WTC11 (cell line): ENCODE data around the gene RAMAC. TPM values are rescaled to one million over a fixed set of nuclear protein-coding genes. Genes with fewer than 3 reads are reported as not detected.
"Not testable (repeated sequence)": the region's sequence is repeated elsewhere in the genome, so short reads cannot be mapped to it uniquely, and the experiment has no call there.

Experiments
- ATAC-seq: fragments of 200-7000 bp; cut with Tn5 transposase; 2 replicates; pipeline ENCODE4 v1.10.0; 2021; ENCODE audit warnings: mild to moderate bottlenecking, moderate library complexity
- CTCF ChIA-PET: fragments of 300-600 bp; sonication (Branson Sonifier 250); formaldehyde crosslinking; loops from one replicate; lab custom pipeline; 2021; ENCODE audit warnings: antibody characterized with exemption; lab: Charles Lee
- POLR2A ChIA-PET: fragments of 350-600 bp; sonication (Branson Sonifier 250); formaldehyde crosslinking; loops from one replicate; lab custom pipeline; 2021; ENCODE audit warnings: antibody characterized with exemption; lab: Charles Lee
- DNase-seq: peaks from one replicate; pipeline ENCODE4 v3.0.0; 2021; ENCODE audit warnings: low spot score
- H3K27ac Mint-ChIP-seq: 2 replicates; pipeline ENCODE4 v1.8.0; 2021; ENCODE audit warnings: mixed read lengths
- H3K27me3 Mint-ChIP-seq: 2 replicates; pipeline ENCODE4 v1.8.0; 2021; ENCODE audit warnings: low read depth, mild to moderate bottlenecking, moderate library complexity, mixed read lengths
- H3K36me3 Mint-ChIP-seq: 2 replicates; pipeline ENCODE4 v1.8.0; 2021; ENCODE audit warnings: mixed read lengths
- H3K4me1 Mint-ChIP-seq: 2 replicates; pipeline ENCODE4 v1.8.0; 2022; ENCODE audit warnings: mixed read lengths
- H3K4me3 Mint-ChIP-seq: 2 replicates; pipeline ENCODE4 v1.8.0; 2021; ENCODE audit warnings: mild to moderate bottlenecking, moderate library complexity, mixed read lengths
- H3K9me3 Mint-ChIP-seq: 2 replicates; pipeline ENCODE4 v1.8.0; 2021; ENCODE audit warnings: mixed read lengths
- ATF1 ChIP-seq: sonication (generic); formaldehyde crosslinking; IDR thresholded peaks from 2 replicates; pipeline ENCODE4 v1.8.1; 2023; ENCODE audit warnings: mild to moderate bottlenecking, moderate library complexity, missing genetic modification reagents
- CREM ChIP-seq: sonication (generic); formaldehyde crosslinking; IDR thresholded peaks from 2 replicates; pipeline ENCODE4 v1.8.1; 2022; ENCODE audit warnings: mild to moderate bottlenecking, missing genetic modification reagents, moderate library complexity
- ETV6 ChIP-seq: sonication (generic); formaldehyde crosslinking; IDR thresholded peaks from 2 replicates; pipeline ENCODE4 v1.8.1; 2022; ENCODE audit warnings: mild to moderate bottlenecking, missing genetic modification reagents
- GABPB1 ChIP-seq: sonication (generic); formaldehyde crosslinking; IDR thresholded peaks from 2 replicates; pipeline ENCODE4 v1.8.1; 2023; ENCODE audit warnings: mild to moderate bottlenecking, missing genetic modification reagents
- GTF2I ChIP-seq: fragments of 250-450 bp; sonication (Bioruptor Pico); conservative IDR thresholded peaks from 2 replicates; pipeline ENCODE4 v1.4.0; 2021; ENCODE audit warnings: mild to moderate bottlenecking
- IRF2 ChIP-seq: sonication (generic); formaldehyde crosslinking; IDR thresholded peaks from 2 replicates; pipeline ENCODE4 v1.8.0; 2022; ENCODE audit warnings: low read depth, missing genetic modification reagents, borderline replicate concordance
- MYBL2 ChIP-seq: sonication (generic); formaldehyde crosslinking; IDR thresholded peaks from 2 replicates; pipeline ENCODE4 v1.8.1; 2023; ENCODE audit warnings: mild to moderate bottlenecking, moderate library complexity, missing genetic modification reagents
- NFE2L1 ChIP-seq: sonication (generic); formaldehyde crosslinking; IDR thresholded peaks from 2 replicates; pipeline ENCODE4 v1.8.1; 2023; ENCODE audit warnings: missing genetic modification reagents
- NR1H2 ChIP-seq: sonication (generic); formaldehyde crosslinking; IDR thresholded peaks from 2 replicates; pipeline ENCODE4 v1.9.0; 2021; ENCODE audit warnings: mild to moderate bottlenecking, moderate library complexity, missing genetic modification reagents
- NR2C2 ChIP-seq: sonication (generic); formaldehyde crosslinking; IDR thresholded peaks from 2 replicates; pipeline ENCODE4 v1.8.0; 2022; ENCODE audit warnings: mild to moderate bottlenecking, missing genetic modification reagents
- NR3C1 ChIP-seq: sonication (generic); formaldehyde crosslinking; conservative IDR thresholded peaks from 2 replicates; pipeline ENCODE4 v1.8.1; 2023; ENCODE audit warnings: low read depth, mild to moderate bottlenecking, missing genetic modification reagents
- PRRX2 ChIP-seq: fragments of 250-450 bp; sonication (Bioruptor Pico); IDR thresholded peaks from 2 replicates; pipeline ENCODE4 v1.8.0; 2021; ENCODE audit warnings: mild to moderate bottlenecking
- SOX15 ChIP-seq: fragments of 250-450 bp; sonication (Bioruptor Pico); IDR thresholded peaks from 2 replicates; pipeline ENCODE4 v1.9.0; 2021; ENCODE audit warnings: mild to moderate bottlenecking
- ZNF671 ChIP-seq: fragments of 250-450 bp; sonication (Bioruptor Pico); IDR thresholded peaks from 2 replicates; pipeline ENCODE4 v1.8.0; 2021; ENCODE audit warnings: mild to moderate bottlenecking
- total RNA-seq: library from RNA; stranded (reverse); gene quantifications from 3 replicates; pipeline ENCODE4 v1.2.3, GENCODE V29; 2021
- TF ChIP-seq, protein P1 (sequence below): sonication (generic); formaldehyde crosslinking; conservative IDR thresholded peaks from 2 replicates; pipeline ENCODE4 v1.8.1; 2022; ENCODE audit warnings: mild to moderate bottlenecking, missing genetic modification reagents
- TF ChIP-seq, protein P2 (sequence below): fragments of 250-450 bp; sonication (Bioruptor Pico); IDR thresholded peaks from 2 replicates; pipeline ENCODE4 v2.1.2; 2022; ENCODE audit warnings: mild to moderate bottlenecking, moderate library complexity
- TF ChIP-seq, protein P3 (sequence below): fragments of 250-450 bp; sonication (Bioruptor Pico); IDR thresholded peaks from 2 replicates; pipeline ENCODE4 v1.9.0; 2021; ENCODE audit warnings: mild to moderate bottlenecking
- TF ChIP-seq, protein P4 (sequence below): sonication (generic); formaldehyde crosslinking; IDR thresholded peaks from 2 replicates; pipeline ENCODE4 v1.8.1; 2022; ENCODE audit warnings: low read depth, missing genetic modification reagents, borderline replicate concordance
- TF ChIP-seq, protein P5 (sequence below): sonication (generic); formaldehyde crosslinking; IDR thresholded peaks from 2 replicates; pipeline ENCODE4 v1.8.0; 2022; ENCODE audit warnings: mild to moderate bottlenecking, missing genetic modification reagents
- TF ChIP-seq, protein P6 (sequence below): fragments of 250-450 bp; sonication (Bioruptor Pico); IDR thresholded peaks from 2 replicates; pipeline ENCODE4 v1.9.0; 2021; ENCODE audit warnings: mild to moderate bottlenecking
- TF ChIP-seq, protein P7 (sequence below): fragments of 200-600 bp; IDR thresholded peaks from 2 replicates; pipeline ENCODE4 v1.8.0; 2022; ENCODE audit warnings: antibody characterized with exemption

The RAMAC gene
- total RNA-seq, 1 experiment from 2014 or later: 26.6 TPM

DNA sequence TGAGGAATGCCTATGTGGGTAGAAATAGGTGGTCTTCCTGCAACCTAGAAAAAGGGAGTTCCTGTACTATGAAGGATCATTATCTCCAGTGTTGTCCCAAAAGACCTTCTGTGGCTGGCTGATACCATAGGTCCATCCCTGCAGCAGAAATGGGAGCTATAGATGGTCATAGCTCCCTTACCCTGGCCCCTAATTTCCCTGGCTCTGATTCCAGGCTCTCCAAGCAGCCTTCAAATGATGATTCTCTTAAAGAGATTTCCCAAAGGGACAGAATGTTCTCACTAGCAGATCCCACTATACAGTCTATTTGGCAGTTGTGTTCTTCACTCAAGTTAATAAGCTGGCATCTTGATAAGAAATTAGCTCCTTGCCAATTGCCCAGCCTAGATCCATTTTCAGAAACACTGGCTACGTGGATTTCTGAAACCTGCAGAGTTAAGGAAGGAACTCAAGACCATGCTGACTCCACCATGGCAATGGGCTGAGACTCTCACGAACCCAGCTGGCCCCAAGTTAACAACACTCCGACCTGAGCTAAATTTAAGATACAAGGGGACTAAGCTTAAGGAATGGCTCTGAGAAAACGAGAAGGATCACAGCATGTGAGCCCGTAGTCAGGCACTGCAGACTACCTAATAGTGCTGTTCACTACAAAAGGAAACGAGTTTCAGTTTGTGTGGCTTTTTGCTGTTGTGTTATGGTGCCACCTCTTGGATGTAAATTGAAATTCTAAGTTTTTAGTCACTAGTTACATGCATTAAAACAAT, 14.1 kb downstream of the RAMAC start:
- peaks cover 4% of the 10 kb centered on the region for H3K36me3 Mint-ChIP-seq

DNA sequence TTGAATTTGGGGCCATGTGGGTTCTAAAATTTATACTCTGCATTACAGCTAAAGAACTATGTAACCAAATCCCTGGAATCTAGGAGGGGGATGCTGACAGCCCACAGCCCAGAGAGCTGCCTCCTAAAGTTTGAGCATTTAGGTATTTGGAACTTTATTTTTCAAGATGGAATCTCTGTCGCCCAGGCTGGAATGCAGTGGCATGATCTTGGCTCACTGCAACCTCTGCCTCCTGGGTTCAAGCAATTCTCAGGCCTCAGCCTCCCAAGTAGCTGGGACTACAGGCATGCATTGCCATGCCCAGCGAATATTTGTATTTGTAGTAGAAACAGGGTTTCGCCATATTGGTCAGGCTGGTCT, 14.6 kb downstream of the RAMAC start:
- DNase-seq, H3K36me3 Mint-ChIP-seq, H3K9me3 Mint-ChIP-seq, H3K27me3 Mint-ChIP-seq, H3K27ac Mint-ChIP-seq, H3K4me3 Mint-ChIP-seq, ATAC-seq, H3K4me1 Mint-ChIP-seq, POLR2A ChIA-PET: not testable (repeated sequence)
- CTCF ChIA-PET: interaction anchor here (1.3 to 1.7 kb wide), 5 partner anchors 11 to 320 kb away, joined by 3 to 10 read pairs (median 3); partner anchors contain the start of genes C15orf40 and WHAMM

More for the DNA sequence above, 14.1 kb downstream of the RAMAC start:
- TF ChIP-seq, protein P1, sequence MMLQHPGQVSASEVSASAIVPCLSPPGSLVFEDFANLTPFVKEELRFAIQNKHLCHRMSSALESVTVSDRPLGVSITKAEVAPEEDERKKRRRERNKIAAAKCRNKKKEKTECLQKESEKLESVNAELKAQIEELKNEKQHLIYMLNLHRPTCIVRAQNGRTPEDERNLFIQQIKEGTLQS (CRISPR knock-in tag): no peak
- CTCF ChIA-PET: interaction anchor here (0.8 to 1.7 kb wide), 10 partner anchors 11 to 469 kb away, joined by 3 to 10 read pairs (median 3); partner anchors contain the start of genes C15orf40 and WHAMM
- H3K27ac Mint-ChIP-seq: no peak overlapping the region
- POLR2A ChIA-PET: no interaction called here
- H3K27me3 Mint-ChIP-seq: peaks cover under 1% of the 10 kb centered on the region; the same call in 1 of the 2 replicates
- H3K4me3 Mint-ChIP-seq: no peak overlapping the region
- H3K9me3 Mint-ChIP-seq: 0 out of 2 replicates have a peak, but pooled peaks cover 3% of the 10 kb centered on the region
- DNase-seq (peak; percentile 15), ATAC-seq (peak; percentile 94)
- H3K4me1 Mint-ChIP-seq: no peaks in the 10 kb centered on the region

DNA sequence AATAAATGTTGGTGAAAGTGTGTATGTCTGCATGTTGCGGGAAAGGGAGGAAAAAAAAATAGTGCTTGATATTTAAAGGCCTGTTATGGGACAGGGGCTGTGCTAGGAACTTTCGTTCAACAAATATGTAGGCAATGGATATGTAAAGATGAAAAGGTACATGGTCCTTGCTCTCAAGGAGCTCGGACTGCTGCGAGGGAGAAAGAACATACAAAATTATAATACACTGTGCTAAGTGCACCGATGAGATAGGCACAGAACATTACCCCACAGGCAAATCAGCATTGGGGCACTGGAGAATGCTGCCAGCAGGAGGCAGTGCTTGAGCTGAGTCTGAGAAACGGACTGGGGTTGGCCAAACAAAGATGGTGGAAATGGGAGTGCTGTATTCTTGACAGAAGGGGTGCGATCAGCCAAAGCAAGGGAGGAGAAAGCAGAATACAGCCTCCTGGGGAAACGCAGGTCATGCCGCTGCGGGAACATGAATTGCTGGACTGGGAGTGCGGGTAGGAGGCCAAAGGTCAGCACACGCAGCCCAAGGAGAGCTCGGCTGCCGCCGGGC, 24.8 kb downstream of the RAMAC start:
- Mint-ChIP-seq H3K27me3 (no peaks in the 10 kb centered on the region; the same call in 1 of the 2 replicates), H3K27ac (peak overlapping the region; percentile 89), H3K9me3 (peaks cover 12% of the 10 kb centered on the region), H3K4me1 (peaks cover 34% of the 10 kb centered on the region), H3K4me3 (peak overlapping the region; percentile 98), H3K36me3 (peaks cover 25% of the 10 kb centered on the region)
- TF ChIP-seq IRF2 (CRISPR knock-in tag): no peak
- TF ChIP-seq NR2C2: no peak
- 0 out of 2 replicates have a peak, but pooled peaks have one; percentile 13 for TF ChIP-seq PRRX2 (CRISPR knock-in tag)
- 0 out of 2 replicates have a peak, but pooled peaks have one; percentile 52 for TF ChIP-seq NFE2L1 (CRISPR knock-in tag)
- TF ChIP-seq, protein P2, sequence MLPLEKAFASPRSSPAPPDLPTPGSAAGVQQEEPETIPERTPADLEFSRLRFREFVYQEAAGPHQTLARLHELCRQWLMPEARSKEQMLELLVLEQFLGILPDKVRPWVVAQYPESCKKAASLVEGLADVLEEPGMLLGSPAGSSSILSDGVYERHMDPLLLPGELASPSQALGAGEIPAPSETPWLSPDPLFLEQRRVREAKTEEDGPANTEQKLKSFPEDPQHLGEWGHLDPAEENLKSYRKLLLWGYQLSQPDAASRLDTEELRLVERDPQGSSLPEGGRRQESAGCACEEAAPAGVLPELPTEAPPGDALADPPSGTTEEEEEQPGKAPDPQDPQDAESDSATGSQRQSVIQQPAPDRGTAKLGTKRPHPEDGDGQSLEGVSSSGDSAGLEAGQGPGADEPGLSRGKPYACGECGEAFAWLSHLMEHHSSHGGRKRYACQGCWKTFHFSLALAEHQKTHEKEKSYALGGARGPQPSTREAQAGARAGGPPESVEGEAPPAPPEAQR (CRISPR knock-in tag): no peak
- TF ChIP-seq, protein P3, sequence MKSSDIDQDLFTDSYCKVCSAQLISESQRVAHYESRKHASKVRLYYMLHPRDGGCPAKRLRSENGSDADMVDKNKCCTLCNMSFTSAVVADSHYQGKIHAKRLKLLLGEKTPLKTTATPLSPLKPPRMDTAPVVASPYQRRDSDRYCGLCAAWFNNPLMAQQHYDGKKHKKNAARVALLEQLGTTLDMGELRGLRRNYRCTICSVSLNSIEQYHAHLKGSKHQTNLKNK (CRISPR knock-in tag): no peak
- TF ChIP-seq CREM (CRISPR knock-in tag): no peak
- TF ChIP-seq, protein P4, sequence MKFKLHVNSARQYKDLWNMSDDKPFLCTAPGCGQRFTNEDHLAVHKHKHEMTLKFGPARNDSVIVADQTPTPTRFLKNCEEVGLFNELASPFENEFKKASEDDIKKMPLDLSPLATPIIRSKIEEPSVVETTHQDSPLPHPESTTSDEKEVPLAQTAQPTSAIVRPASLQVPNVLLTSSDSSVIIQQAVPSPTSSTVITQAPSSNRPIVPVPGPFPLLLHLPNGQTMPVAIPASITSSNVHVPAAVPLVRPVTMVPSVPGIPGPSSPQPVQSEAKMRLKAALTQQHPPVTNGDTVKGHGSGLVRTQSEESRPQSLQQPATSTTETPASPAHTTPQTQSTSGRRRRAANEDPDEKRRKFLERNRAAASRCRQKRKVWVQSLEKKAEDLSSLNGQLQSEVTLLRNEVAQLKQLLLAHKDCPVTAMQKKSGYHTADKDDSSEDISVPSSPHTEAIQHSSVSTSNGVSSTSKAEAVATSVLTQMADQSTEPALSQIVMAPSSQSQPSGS (CRISPR knock-in tag): no peak
- no peak for TF ChIP-seq ETV6 (CRISPR knock-in tag)
- TF ChIP-seq NR1H2 (CRISPR knock-in tag): no peak
- no peak for TF ChIP-seq ATF1 (CRISPR knock-in tag)
- no peak for TF ChIP-seq SOX15
- no peak for TF ChIP-seq MYBL2 (CRISPR knock-in tag)
- TF ChIP-seq GABPB1: no peak
- TF ChIP-seq NR3C1: no peak
- TF ChIP-seq, protein P5, sequence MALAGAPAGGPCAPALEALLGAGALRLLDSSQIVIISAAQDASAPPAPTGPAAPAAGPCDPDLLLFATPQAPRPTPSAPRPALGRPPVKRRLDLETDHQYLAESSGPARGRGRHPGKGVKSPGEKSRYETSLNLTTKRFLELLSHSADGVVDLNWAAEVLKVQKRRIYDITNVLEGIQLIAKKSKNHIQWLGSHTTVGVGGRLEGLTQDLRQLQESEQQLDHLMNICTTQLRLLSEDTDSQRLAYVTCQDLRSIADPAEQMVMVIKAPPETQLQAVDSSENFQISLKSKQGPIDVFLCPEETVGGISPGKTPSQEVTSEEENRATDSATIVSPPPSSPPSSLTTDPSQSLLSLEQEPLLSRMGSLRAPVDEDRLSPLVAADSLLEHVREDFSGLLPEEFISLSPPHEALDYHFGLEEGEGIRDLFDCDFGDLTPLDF: 0 out of 2 replicates have a peak, but pooled peaks have one; percentile 12
- TF ChIP-seq, protein P6, sequence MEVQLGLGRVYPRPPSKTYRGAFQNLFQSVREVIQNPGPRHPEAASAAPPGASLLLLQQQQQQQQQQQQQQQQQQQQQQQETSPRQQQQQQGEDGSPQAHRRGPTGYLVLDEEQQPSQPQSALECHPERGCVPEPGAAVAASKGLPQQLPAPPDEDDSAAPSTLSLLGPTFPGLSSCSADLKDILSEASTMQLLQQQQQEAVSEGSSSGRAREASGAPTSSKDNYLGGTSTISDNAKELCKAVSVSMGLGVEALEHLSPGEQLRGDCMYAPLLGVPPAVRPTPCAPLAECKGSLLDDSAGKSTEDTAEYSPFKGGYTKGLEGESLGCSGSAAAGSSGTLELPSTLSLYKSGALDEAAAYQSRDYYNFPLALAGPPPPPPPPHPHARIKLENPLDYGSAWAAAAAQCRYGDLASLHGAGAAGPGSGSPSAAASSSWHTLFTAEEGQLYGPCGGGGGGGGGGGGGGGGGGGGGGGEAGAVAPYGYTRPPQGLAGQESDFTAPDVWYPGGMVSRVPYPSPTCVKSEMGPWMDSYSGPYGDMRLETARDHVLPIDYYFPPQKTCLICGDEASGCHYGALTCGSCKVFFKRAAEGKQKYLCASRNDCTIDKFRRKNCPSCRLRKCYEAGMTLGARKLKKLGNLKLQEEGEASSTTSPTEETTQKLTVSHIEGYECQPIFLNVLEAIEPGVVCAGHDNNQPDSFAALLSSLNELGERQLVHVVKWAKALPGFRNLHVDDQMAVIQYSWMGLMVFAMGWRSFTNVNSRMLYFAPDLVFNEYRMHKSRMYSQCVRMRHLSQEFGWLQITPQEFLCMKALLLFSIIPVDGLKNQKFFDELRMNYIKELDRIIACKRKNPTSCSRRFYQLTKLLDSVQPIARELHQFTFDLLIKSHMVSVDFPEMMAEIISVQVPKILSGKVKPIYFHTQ (CRISPR knock-in tag): no peak
- TF ChIP-seq, protein P7, sequence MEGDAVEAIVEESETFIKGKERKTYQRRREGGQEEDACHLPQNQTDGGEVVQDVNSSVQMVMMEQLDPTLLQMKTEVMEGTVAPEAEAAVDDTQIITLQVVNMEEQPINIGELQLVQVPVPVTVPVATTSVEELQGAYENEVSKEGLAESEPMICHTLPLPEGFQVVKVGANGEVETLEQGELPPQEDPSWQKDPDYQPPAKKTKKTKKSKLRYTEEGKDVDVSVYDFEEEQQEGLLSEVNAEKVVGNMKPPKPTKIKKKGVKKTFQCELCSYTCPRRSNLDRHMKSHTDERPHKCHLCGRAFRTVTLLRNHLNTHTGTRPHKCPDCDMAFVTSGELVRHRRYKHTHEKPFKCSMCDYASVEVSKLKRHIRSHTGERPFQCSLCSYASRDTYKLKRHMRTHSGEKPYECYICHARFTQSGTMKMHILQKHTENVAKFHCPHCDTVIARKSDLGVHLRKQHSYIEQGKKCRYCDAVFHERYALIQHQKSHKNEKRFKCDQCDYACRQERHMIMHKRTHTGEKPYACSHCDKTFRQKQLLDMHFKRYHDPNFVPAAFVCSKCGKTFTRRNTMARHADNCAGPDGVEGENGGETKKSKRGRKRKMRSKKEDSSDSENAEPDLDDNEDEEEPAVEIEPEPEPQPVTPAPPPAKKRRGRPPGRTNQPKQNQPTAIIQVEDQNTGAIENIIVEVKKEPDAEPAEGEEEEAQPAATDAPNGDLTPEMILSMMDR: peak; percentile 58
- no peak for TF ChIP-seq GTF2I (CRISPR knock-in tag)
- no peak for TF ChIP-seq ZNF671 (CRISPR knock-in tag)
- POLR2A ChIA-PET: interaction anchor here (1.0 to 1.4 kb wide), 3 partner anchors 56 to 261 kb away, joined by 3 to 4 read pairs (median 4); partner anchors contain the start of gene BTBD1
- CTCF ChIA-PET: interaction anchor here (0.5 to 1.8 kb wide), 24 partner anchors 8 to 480 kb away, joined by 3 to 19 read pairs (median 3); partner anchors contain the start of genes BNC1, BTBD1 and RAMAC
- DNase-seq (peak; percentile 74), ATAC-seq (peak; percentile 49)
